Endodermal cell (in vitro differentiated cells): Measurements from ENCODE around the gene NPEPL1. TPM values are rescaled to one million over a fixed set of nuclear protein-coding genes. Genes with fewer than 3 reads are reported as not detected.

Experiments
- DNase-seq: peaks from one replicate; pipeline ENCODE4 v3.0.0-alpha.2; 2017
- H3K27ac ChIP-seq: 2 replicates; pipeline ENCODE4 v1.5.1; 2013; ENCODE audit warnings: mild to moderate bottlenecking, low read depth, low read length, moderate library complexity
- H3K27me3 ChIP-seq: 2 replicates; pipeline ENCODE4 v1.6.1; 2013; ENCODE audit warnings: mild to moderate bottlenecking, low read length, moderate library complexity; ENCODE audit not compliant: insufficient read depth, control insufficient read depth, poor library complexity, severe bottlenecking
- H3K36me3 ChIP-seq: 2 replicates; pipeline ENCODE4 v1.7.0; 2013; ENCODE audit warnings: mild to moderate bottlenecking, low read length, moderate library complexity; ENCODE audit not compliant: control insufficient read depth, insufficient read depth
- H3K4me1 ChIP-seq: one replicate; pipeline ENCODE4 v1.7.0; 2013; ENCODE audit warnings: low read length; ENCODE audit not compliant: control insufficient read depth, insufficient read depth
- H3K4me3 ChIP-seq: 2 replicates; pipeline ENCODE4 v1.5.1; 2013; ENCODE audit warnings: mild to moderate bottlenecking, low read length, moderate library complexity
- H3K9ac ChIP-seq: 2 replicates; pipeline ENCODE4 v1.6.1; 2013; ENCODE audit warnings: mild to moderate bottlenecking, low read length, moderate library complexity; ENCODE audit not compliant: poor library complexity, severe bottlenecking; ENCODE audit errors: extremely low read depth
- H3K9me3 ChIP-seq: 2 replicates; pipeline ENCODE4 v1.6.1; 2013; ENCODE audit warnings: mild to moderate bottlenecking, low read length, moderate library complexity; ENCODE audit not compliant: control insufficient read depth
- H3K27ac Mint-ChIP-seq: 2 replicates; pipeline ENCODE4 v1.8.0; 2020; ENCODE audit warnings: mixed read lengths
- H3K27me3 Mint-ChIP-seq: 2 replicates; pipeline ENCODE4 v1.8.0; 2021; ENCODE audit warnings: mild to moderate bottlenecking, mixed read lengths; ENCODE audit not compliant: insufficient read depth
- H3K36me3 Mint-ChIP-seq: 2 replicates; pipeline ENCODE4 v1.8.0; 2020; ENCODE audit warnings: low read depth, mixed read lengths
- H3K4me1 Mint-ChIP-seq: 2 replicates; pipeline ENCODE4 v1.8.0; 2020; ENCODE audit warnings: mixed read lengths
- H3K4me3 Mint-ChIP-seq: 2 replicates; pipeline ENCODE4 v1.8.0; 2020; ENCODE audit warnings: mild to moderate bottlenecking, moderate library complexity, mixed read lengths
- H3K9me3 Mint-ChIP-seq: 2 replicates; pipeline ENCODE4 v1.8.0; 2020; ENCODE audit warnings: mild to moderate bottlenecking, mixed read lengths
- WGBS, 2 experiments: methylation state at CpG; one replicate each; pipeline versions ENCODE4 v1.1.5 to v1.1.7; 2013; ENCODE audit warnings: missing lambda C conversion rate in 2 of 2, mixed read lengths in 1 of 2; ENCODE audit not compliant: insufficient coverage in 1 of 2, insufficient read length in 1 of 2; 5-methylcytosine and 5-hydroxymethylcytosine counted together
- total RNA-seq, 2 donors: library from RNA; stranded (reverse); fragmentation: NEBNext Ultra II Directional in 1 of 2; extraction: Animal tissue kit (Norgen Biotek cat#: 25700) in 1 of 2; gene quantifications; 2 replicates in 1 of 2; 3 replicates in 1 of 2; pipeline ENCODE4 v1.2.1, GENCODE V29; 2021
- TF ChIP-seq, protein P1 (sequence below): fragments of 200-600 bp; sonication (generic); conservative IDR thresholded peaks from 2 replicates; pipeline ENCODE4 v1.5.0; 2021; ENCODE audit warnings: antibody characterized with exemption, mild to moderate bottlenecking

Gene NPEPL1
- total RNA-seq, 2 donors from 2014 or later: 52.9 to 72.8 TPM

DNA sequence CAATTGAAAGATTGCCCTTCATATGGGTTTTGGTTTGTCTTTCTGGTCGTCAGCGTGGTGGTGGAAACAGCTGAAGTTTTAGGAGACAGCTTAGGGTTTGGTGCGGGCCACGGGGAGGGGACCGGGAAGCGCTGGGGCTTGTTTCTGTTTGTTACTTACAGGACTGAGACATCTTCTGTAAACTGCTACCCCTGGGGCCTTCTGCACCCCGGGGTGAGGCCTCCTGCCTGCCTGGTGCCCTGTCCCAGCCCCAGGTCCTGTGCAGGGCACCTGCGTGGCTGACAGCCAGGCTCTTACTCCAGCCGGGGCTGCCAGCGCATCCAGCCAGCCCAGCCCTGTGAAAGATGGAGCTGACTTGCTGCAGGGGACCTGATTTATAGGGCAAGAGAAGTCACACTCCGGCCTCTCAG, 22.8 kb downstream of the NPEPL1 start:
- DNase-seq: peak; percentile 43
- Histone ChIP-seq H3K4me1 (no peaks in the 10 kb centered on the region), H3K27ac (no peak overlapping the region), H3K9ac (no peak overlapping the region), H3K9me3 (no peaks in the 10 kb centered on the region), H3K36me3 (no peaks in the 10 kb centered on the region), H3K27me3 (no peaks in the 10 kb centered on the region), H3K4me3 (no peak overlapping the region)
- Mint-ChIP-seq H3K27ac (peak overlapping the region; percentile 66), H3K4me3 (no peak overlapping the region), H3K4me1 (no peaks in the 10 kb centered on the region), H3K27me3 (no peaks in the 10 kb centered on the region), H3K9me3 (no peaks in the 10 kb centered on the region), H3K36me3 (no peaks in the 10 kb centered on the region)
- TF ChIP-seq, protein P1, sequence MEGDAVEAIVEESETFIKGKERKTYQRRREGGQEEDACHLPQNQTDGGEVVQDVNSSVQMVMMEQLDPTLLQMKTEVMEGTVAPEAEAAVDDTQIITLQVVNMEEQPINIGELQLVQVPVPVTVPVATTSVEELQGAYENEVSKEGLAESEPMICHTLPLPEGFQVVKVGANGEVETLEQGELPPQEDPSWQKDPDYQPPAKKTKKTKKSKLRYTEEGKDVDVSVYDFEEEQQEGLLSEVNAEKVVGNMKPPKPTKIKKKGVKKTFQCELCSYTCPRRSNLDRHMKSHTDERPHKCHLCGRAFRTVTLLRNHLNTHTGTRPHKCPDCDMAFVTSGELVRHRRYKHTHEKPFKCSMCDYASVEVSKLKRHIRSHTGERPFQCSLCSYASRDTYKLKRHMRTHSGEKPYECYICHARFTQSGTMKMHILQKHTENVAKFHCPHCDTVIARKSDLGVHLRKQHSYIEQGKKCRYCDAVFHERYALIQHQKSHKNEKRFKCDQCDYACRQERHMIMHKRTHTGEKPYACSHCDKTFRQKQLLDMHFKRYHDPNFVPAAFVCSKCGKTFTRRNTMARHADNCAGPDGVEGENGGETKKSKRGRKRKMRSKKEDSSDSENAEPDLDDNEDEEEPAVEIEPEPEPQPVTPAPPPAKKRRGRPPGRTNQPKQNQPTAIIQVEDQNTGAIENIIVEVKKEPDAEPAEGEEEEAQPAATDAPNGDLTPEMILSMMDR: no peak
- WGBS, 2 experiments: 84 to 85% methylated on average over 9 to 11 of the region's 11 CpGs

DNA sequence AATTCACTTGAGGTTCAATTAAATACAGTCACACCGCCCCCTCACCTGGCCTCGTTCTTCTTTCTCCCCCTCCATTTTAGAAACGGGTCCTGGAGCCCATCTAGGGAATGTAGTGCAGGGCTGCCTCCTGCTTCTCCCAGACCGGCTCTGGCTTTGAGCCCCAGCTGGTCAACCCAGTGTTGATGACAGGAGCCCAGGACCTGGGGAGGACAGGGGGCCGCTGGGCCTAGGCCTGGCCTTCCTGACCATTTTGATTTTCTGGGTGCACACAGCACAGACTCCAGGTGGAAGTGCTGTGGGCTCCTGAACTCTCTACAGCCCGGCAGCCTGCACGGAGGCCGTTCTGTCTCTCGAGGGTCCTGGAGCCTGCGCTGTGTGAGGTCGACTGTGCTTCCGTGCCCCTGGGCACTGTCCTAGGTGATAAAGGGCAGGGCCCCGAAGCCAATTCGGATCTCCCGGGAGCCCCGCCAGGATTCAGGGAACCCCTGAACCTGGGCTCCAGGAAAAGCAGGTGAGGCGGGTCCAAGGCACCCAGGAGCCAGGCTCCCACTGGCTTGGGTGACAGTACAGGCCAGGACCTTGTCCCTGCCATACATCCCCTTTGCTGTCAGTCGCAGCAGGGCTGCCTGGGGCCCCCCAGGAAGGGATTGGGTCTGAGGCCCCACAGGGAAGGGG, 23.3 kb downstream of the NPEPL1 start:
- peak overlapping the region; percentile 48 for H3K27ac Mint-ChIP-seq
- TF ChIP-seq, protein P1: no peak
- H3K9me3 ChIP-seq: no peaks in the 10 kb centered on the region
- H3K27me3 Mint-ChIP-seq: no peaks in the 10 kb centered on the region
- no peak overlapping the region for H3K4me3 Mint-ChIP-seq
- H3K27me3 ChIP-seq: no peaks in the 10 kb centered on the region
- H3K9me3 Mint-ChIP-seq: no peaks in the 10 kb centered on the region
- no peaks in the 10 kb centered on the region for H3K4me1 Mint-ChIP-seq
- H3K36me3 ChIP-seq: no peaks in the 10 kb centered on the region
- no peaks in the 10 kb centered on the region for H3K4me1 ChIP-seq
- no peak overlapping the region for H3K4me3 ChIP-seq
- 86 to 92% methylated on average over 13 to 18 of the region's 18 CpGs for WGBS, 2 experiments
- no peak overlapping the region for H3K9ac ChIP-seq
- DNase-seq: no peak
- H3K36me3 Mint-ChIP-seq: no peaks in the 10 kb centered on the region
- H3K27ac ChIP-seq: peak overlapping the region; percentile 83

DNA sequence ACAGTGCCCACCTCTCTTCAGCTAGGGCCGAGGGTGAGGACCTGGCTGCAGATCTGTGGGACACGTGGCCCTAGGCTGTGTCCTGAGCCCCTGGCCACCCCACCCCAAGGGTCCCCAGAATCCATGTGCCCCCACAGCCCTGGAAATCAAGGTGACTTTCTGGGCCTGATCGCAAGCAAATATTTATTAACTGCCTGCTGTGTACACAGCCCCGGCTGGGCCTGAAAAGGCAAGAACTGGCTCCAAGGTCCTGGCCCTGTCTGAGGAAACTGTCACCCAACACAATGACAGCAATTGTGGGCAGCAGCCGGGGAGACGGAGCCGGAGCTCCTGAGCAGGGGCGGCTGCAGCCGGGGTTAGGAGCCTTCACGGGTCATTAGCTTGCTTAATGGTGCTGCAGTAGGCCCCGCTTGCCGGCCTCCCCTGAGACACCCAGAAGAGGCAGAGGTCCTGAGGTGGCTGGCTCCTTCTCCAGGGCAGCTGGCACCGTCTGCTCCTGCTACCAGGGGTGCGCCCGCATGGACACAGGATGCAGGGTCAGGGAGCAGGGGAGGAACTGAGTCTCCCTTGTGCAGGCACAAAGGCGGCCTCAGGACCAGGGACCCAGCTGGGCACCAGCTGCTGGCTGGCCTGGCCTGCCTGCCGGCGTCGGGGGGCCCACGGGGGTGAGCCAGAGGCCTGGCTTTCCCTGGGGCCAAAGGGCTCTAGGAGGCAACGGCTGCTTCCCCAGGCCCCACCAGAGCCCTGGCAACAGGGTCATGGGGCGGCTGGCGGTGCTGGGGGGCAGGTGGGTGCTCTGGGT, 24.1 kb downstream of the NPEPL1 start:
- TF ChIP-seq, protein P1: no peak
- 87% methylated on average over 12 to 23 of the region's 23 CpGs for WGBS, 2 experiments
- Histone ChIP-seq H3K36me3 (no peaks in the 10 kb centered on the region), H3K4me1 (no peaks in the 10 kb centered on the region), H3K27me3 (no peaks in the 10 kb centered on the region), H3K9me3 (no peaks in the 10 kb centered on the region), H3K27ac (peak overlapping the region; percentile 83), H3K4me3 (no peak overlapping the region), H3K9ac (no peak overlapping the region)
- no peaks in the 10 kb centered on the region for H3K36me3 Mint-ChIP-seq
- no peaks in the 10 kb centered on the region for H3K9me3 Mint-ChIP-seq
- no peaks in the 10 kb centered on the region for H3K27me3 Mint-ChIP-seq
- peak; percentile 51 for DNase-seq
- no peak overlapping the region for H3K27ac Mint-ChIP-seq
- no peak overlapping the region for H3K4me3 Mint-ChIP-seq
- H3K4me1 Mint-ChIP-seq: no peaks in the 10 kb centered on the region
